SJSA1 (cell line): ENCODE results near the gene TIGIT. TPM values are rescaled to one million over a fixed set of nuclear protein-coding genes. Genes with fewer than 3 reads are reported as not detected.
"Not testable (repeated sequence)": the region's sequence is repeated elsewhere in the genome, so short reads cannot be mapped to it uniquely, and the experiment has no call there.

Source experiments
- DNase-seq, 2 experiments: peaks; one replicate each; pipeline ENCODE4 v3.0.0-alpha.2; 2015 to 2020; ENCODE audit warnings: low spot score in 2 of 2, low read depth in 1 of 2
- H3K27ac ChIP-seq: fragments of 250-450 bp; sonication (Bioruptor Pico); 2 replicates; pipeline ENCODE4 v1.5.1; 2020; ENCODE audit warnings: mild to moderate bottlenecking, moderate library complexity
- H3K27me3 ChIP-seq: fragments of 250-450 bp; sonication (Bioruptor Pico); replicated peaks from 2 replicates; pipeline ENCODE4 v1.5.1; 2020; ENCODE audit warnings: mild to moderate bottlenecking, moderate library complexity
- H3K36me3 ChIP-seq: fragments of 250-450 bp; sonication (Bioruptor Pico); 2 replicates; pipeline ENCODE4 v1.5.1; 2020; ENCODE audit warnings: mild to moderate bottlenecking
- H3K4me1 ChIP-seq: fragments of 250-450 bp; sonication (Bioruptor Pico); replicated peaks from 2 replicates; pipeline ENCODE4 v1.6.1; 2021; ENCODE audit warnings: mild to moderate bottlenecking
- H3K4me3 ChIP-seq: fragments of 250-450 bp; sonication (Bioruptor Pico); 2 replicates; pipeline ENCODE4 v1.5.1; 2020; ENCODE audit warnings: mild to moderate bottlenecking
- H3K9me3 ChIP-seq: fragments of 250-450 bp; sonication (Bioruptor Pico); replicated peaks from 2 replicates; pipeline ENCODE4 v1.5.1; 2020; ENCODE audit warnings: mild to moderate bottlenecking
- total RNA-seq: library from RNA; depleted of rRNA; stranded (reverse); fragments of >200 nt; shearing (Covaris generic); gene quantifications from 2 replicates; pipeline ENCODE4 v1.2.3, GENCODE V29; 2014; rRNA removed

The TIGIT gene
- total RNA-seq = not detected in 2 replicates

- H3K4me1 ChIP-seq = peaks cover 3% of the 10 kb centered on the region; the same call in 1 of the 2 replicates
- no peak within 1 kb of the TSS for H3K4me3 ChIP-seq
- no peaks in the 10 kb centered on the region for H3K27me3 ChIP-seq
- no peak within 1 kb of the TSS for H3K27ac ChIP-seq
- H3K9me3 ChIP-seq = no peaks in the 10 kb centered on the region
- no peak for DNase-seq
- H3K36me3 ChIP-seq = no peaks in the 10 kb centered on the region
Observed at GRCh38 chr3:114293838-114294535, at the start of gene TIGIT. Gene TIGIT, plus strand, starts transcription at chr3:114294028. Its CDS starts 34 bp downstream, at chr3:114294062.

DNA sequence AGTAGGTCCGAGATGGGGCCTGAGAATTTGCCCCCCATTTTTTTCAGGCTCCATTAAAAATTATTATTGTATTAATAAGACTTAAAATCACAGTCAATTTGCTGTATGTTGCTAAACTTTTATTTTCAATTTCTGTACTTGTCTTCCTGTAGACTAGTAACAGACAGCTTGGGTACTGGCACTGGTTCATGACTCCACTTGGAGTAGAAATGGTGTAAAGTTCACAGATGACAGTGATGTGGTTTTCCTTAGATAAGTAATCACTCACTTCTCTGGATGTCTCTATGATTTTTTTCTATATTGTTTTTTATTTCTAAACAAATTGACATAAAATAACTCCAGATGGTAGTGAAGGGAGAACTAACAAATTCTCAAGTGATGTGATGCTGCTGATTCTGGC lies 40.9 kb upstream of the TIGIT start:
- no peaks in the 10 kb centered on the region for H3K27me3 ChIP-seq
- H3K4me3 ChIP-seq = no peak overlapping the region
- DNase-seq = no peak
- no peak overlapping the region for H3K27ac ChIP-seq
- no peaks in the 10 kb centered on the region for H3K36me3 ChIP-seq
- H3K4me1 ChIP-seq = no peaks in the 10 kb centered on the region
- H3K9me3 ChIP-seq = no peaks in the 10 kb centered on the region

- no peak for DNase-seq
- Histone ChIP-seq H3K36me3 (no peaks in the 10 kb centered on the region), H3K4me3 (no peak overlapping the region), H3K27me3 (no peaks in the 10 kb centered on the region), H3K4me1 (no peaks in the 10 kb centered on the region), H3K27ac (no peak overlapping the region), H3K9me3 (no peaks in the 10 kb centered on the region)
Observed at GRCh38 chr3:114253505-114253904, 40.3 kb upstream of the TIGIT start.

GRCh38 chr3:114259566-114259965 lies 34.3 kb upstream of the TIGIT start:
- DNase-seq = no peak
- Histone ChIP-seq H3K27ac (no peak overlapping the region), H3K9me3 (no peaks in the 10 kb centered on the region), H3K27me3 (no peaks in the 10 kb centered on the region), H3K36me3 (no peaks in the 10 kb centered on the region), H3K4me3 (no peak overlapping the region), H3K4me1 (no peaks in the 10 kb centered on the region)

DNA sequence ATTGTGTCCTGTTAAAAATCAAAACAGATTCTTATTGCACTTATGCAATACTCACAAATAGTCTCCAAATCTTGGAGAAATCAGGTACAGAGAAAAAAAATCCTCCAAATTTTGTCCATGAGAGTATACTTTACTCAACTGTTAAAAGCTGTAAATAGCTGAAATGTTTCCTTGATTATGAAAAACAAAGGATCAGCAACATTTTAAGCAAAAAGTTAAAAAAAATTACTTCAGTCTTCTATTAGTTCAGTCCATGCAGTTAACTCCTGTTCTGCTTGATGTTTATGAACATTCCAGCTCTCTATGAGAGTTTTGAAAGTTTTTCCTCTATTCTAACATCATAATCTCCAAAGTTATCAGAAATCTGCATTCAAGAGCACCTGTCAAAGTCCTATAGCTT lies 33.7 kb upstream of the TIGIT start:
- H3K36me3 ChIP-seq = no peaks in the 10 kb centered on the region
- no peaks in the 10 kb centered on the region for H3K27me3 ChIP-seq
- H3K4me3 ChIP-seq = no peak overlapping the region
- H3K4me1 ChIP-seq = no peaks in the 10 kb centered on the region
- no peaks in the 10 kb centered on the region for H3K9me3 ChIP-seq
- no peak for DNase-seq
- no peak overlapping the region for H3K27ac ChIP-seq

DNA sequence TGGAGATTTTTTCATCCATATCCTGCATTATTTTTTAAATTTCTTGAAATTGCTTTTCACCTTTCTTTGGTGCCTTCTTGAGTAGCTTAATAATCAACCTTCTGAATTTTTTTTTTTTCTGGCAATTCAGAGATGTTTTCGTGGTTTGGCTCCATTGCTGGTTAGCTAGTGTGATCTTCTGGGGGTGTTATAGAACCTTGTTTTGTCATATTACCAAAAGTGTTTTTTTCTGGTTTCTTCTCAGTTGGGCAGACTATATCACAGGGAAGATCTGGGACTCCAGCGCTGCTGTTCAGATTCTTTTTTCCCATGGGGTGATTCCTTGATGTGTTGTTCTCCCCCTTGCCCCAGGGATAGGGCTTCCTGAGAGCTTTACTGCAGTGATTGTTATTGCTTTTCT lies 23.8 kb upstream of the TIGIT start:
- DNase-seq = no peak
- no peaks in the 10 kb centered on the region for H3K27me3 ChIP-seq
- no peak overlapping the region for H3K4me3 ChIP-seq
- no peaks in the 10 kb centered on the region for H3K9me3 ChIP-seq
- no peaks in the 10 kb centered on the region for H3K4me1 ChIP-seq
- H3K36me3 ChIP-seq = no peaks in the 10 kb centered on the region
- H3K27ac ChIP-seq = no peak overlapping the region

- DNase-seq = no peak
Observed at GRCh38 chr3:114272271-114272670, 21.6 kb upstream of the TIGIT start.

DNA sequence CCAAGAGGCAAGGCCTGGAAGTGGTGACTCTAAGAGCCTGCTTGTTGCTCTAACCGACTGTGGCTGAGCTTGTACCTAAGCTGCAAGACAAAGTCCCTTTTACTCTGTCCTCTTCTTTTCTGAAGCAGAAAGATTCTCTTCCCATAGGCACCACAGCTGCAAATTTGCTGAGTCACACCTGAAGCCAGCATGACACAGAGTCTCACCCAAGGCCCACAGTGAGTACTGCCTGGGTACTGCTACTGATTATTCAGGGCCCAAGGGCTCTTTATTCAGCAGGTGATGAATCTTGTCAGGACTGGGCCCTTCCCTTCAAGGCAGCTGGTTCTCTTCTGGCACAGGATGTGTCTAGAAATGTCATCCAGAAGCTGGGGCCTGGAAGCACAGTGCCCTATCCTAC lies 18.9 kb upstream of the TIGIT start:
- H3K27me3 ChIP-seq = no peaks in the 10 kb centered on the region
- H3K4me3 ChIP-seq = no peak overlapping the region
- DNase-seq = no peak
- H3K4me1 ChIP-seq = no peaks in the 10 kb centered on the region
- H3K27ac ChIP-seq = no peak overlapping the region
- no peaks in the 10 kb centered on the region for H3K36me3 ChIP-seq
- no peaks in the 10 kb centered on the region for H3K9me3 ChIP-seq

More at GRCh38 chr3:114272271-114272670, 21.6 kb upstream of the TIGIT start:
- Histone ChIP-seq H3K4me3 (no peak overlapping the region), H3K4me1 (no peaks in the 10 kb centered on the region), H3K27me3 (no peaks in the 10 kb centered on the region), H3K27ac (no peak overlapping the region), H3K36me3 (no peaks in the 10 kb centered on the region), H3K9me3 (no peaks in the 10 kb centered on the region)

DNA sequence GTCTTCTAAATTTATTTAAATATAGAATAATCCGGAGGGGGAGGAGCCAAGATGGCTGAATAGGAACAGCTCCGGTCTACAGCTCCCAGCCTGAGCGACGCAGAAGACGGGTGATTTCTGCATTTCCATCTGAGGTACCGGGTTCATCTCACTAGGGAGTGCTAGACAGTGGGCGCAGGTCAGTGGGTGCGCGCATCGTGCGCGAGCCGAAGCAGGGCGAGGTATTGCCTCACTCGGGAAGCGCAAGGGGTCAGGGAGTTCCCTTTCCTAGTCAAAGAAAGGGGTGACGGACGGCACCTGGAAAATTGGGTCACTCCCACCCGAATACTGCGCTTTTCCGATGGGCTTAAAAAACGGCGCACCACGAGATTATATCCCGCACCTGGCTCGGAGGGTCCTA lies 17.0 kb upstream of the TIGIT start:
- not testable (repeated sequence) for H3K36me3 ChIP-seq, H3K27ac ChIP-seq, DNase-seq, H3K4me1 ChIP-seq, H3K4me3 ChIP-seq, H3K9me3 ChIP-seq, H3K27me3 ChIP-seq

DNA sequence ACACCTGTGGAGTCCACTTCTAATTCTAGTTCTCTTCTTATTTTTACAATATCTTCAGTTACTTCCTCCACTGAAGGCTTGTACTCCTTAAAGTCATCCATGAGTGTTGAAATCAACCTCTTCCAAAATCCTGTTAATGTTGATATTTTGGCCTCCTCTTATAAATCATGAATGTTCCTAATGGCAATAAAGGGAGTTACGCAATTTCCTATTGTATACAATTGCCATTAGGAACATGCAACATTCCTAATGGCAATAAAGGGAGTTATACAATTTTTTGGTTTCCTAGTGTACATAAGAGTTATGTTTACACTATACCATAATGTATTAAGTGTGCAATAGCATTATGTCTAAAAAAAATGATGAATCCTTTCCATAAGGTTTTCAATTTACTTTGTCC lies 9.2 kb upstream of the TIGIT start:
- Histone ChIP-seq H3K9me3 (no peaks in the 10 kb centered on the region), H3K27me3 (no peaks in the 10 kb centered on the region), H3K27ac (no peak overlapping the region), H3K4me1 (no peaks in the 10 kb centered on the region), H3K4me3 (no peak overlapping the region), H3K36me3 (no peaks in the 10 kb centered on the region)
- no peak for DNase-seq

DNA sequence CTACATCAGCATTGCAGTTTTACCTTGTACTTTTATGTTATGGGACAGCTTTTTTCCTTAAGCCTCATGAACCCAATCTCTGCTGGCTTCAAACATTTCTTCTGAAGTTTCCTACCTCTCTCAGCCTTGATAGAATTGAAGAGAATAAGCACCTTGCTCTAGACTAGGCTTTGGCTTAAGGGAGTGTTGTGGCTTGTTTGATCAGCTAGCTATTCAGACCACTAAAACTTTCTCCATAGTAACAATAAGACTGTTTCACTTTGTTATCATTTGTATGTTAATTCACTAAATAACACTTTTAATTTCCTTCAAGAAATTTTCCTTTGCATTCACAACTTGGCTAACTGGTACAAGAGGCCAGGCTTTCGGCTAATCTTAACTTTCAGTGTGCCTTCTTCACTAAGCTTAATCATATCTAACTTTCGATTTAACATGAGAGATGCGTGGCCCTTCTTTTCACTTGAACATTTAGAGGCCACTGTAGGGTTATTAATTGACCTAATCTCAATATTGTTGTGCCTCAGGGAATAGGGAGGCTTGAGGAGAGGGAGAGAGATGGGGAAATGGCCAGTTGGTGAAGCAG lies 8.1 kb upstream of the TIGIT start:
- no peaks in the 10 kb centered on the region for H3K36me3 ChIP-seq
- no peak overlapping the region for H3K27ac ChIP-seq
- H3K4me1 ChIP-seq = no peaks in the 10 kb centered on the region
- H3K9me3 ChIP-seq = no peaks in the 10 kb centered on the region
- DNase-seq = no peak
- H3K27me3 ChIP-seq = no peaks in the 10 kb centered on the region
- no peak overlapping the region for H3K4me3 ChIP-seq

GRCh38 chr3:114286266-114286665 lies 7.6 kb upstream of the TIGIT start:
- Histone ChIP-seq H3K27ac (no peak overlapping the region), H3K4me1 (peaks cover 3% of the 10 kb centered on the region; the same call in 1 of the 2 replicates), H3K36me3 (no peaks in the 10 kb centered on the region), H3K9me3 (no peaks in the 10 kb centered on the region), H3K27me3 (no peaks in the 10 kb centered on the region), H3K4me3 (no peak overlapping the region)
- no peak for DNase-seq

DNA sequence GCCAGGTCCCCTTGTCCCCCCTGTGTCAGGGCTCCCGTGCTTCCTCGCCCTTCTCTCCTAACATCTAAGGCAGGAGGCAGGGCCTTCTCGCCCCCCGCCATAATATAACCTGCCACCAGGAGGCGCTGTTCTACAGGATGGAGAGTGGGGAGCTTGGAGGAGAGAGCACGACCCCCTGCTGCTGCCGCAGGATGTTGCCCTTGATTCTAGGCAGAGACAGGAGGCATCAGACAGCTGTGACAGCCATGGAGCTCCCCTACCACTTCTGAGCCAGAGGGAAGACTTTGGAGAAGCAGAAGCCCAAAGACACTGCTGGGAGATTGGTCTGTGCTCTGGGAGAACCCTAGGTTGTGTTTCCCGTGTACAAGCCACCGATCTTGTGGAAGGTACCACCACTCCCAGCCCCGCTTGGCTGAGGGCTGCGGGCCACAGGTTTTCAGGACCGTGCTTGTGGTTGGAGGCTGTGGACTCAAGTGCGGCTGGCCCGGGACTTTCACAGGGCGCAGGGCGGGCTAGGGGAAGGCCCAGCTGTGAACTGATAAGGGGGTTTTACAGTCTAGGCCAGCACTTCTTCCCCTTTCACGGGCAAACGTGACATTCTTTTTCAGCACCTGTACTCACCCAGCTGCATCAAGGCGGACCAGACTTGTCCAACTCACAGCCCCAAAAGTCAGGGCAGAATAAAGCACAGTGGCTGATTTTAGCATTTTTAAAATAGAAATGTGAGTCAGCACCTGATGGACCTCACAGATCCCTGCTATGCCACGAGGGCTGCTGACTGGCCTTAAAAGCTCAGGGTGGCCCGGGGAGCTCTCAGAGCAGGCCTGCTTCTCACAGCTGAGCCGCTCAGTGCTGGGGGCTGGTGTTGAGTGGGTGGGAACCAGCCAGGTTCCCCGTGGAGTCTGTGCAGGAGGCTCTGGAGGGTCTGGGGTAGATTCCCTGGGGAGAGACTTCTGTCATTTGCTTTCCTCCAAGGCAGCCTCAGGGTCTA lies 2.6 kb upstream of the TIGIT start:
- H3K27ac ChIP-seq = no peak overlapping the region

More for the DNA sequence above, 2.6 kb upstream of the TIGIT start:
- Histone ChIP-seq H3K9me3 (no peaks in the 10 kb centered on the region), H3K27me3 (no peaks in the 10 kb centered on the region), H3K36me3 (no peaks in the 10 kb centered on the region), H3K4me1 (peaks cover 3% of the 10 kb centered on the region; the same call in 1 of the 2 replicates), H3K4me3 (no peak overlapping the region)
- peak; percentile 49 to 71 for DNase-seq
